PC-9 (cell line): ENCODE data around the gene ANKRD40CL. TPM values are rescaled to one million over a fixed set of nuclear protein-coding genes. Genes with fewer than 3 reads are reported as not detected.

Experiments
- BruUV-seq: library from RNA; stranded (reverse); fragments of 400-500 nt; replicated peaks from 2 replicates; lab custom pipeline; 2021; lab: Mats Ljungman, UMichigan
- CTCF ChIA-PET: fragments of 300-600 bp; sonication (Branson Sonifier 250); formaldehyde crosslinking; loops from one replicate; lab custom pipeline; 2022; ENCODE audit warnings: antibody characterized with exemption; lab: Charles Lee
- POLR2A ChIA-PET: fragments of 300-600 bp; sonication (Branson Sonifier 250); formaldehyde crosslinking; loops from one replicate; lab custom pipeline; 2022; ENCODE audit warnings: antibody characterized with exemption; ENCODE audit not compliant: unreplicated experiment; lab: Charles Lee
- DNase-seq, 2 experiments: peaks; one replicate each; pipeline versions ENCODE4 v3.0.0 to v3.0.0-alpha.2; 2015 to 2022; ENCODE audit warnings: mixed read lengths in 1 of 2
- H2AFZ ChIP-seq: fragments of 200-600 bp; sonication (generic); 2 replicates; pipeline ENCODE4 v1.8.1; 2017; ENCODE audit warnings: antibody characterized with exemption
- H3F3A ChIP-seq: fragments of 200-600 bp; sonication (generic); 2 replicates; pipeline ENCODE4 v1.8.1; 2017; ENCODE audit warnings: antibody characterized with exemption, mild to moderate bottlenecking, low read depth; ENCODE audit not compliant: insufficient read depth
- H3K27ac ChIP-seq: fragments of 200-600 bp; sonication (generic); 2 replicates; pipeline ENCODE4 v1.6.1; 2016; ENCODE audit warnings: mixed run types
- H3K27me3 ChIP-seq: fragments of 200-600 bp; sonication (generic); 2 replicates; pipeline ENCODE4 v1.6.1; 2016; ENCODE audit warnings: low read depth, mixed run types; ENCODE audit not compliant: insufficient read depth
- H3K36me3 ChIP-seq: fragments of 200-600 bp; sonication (generic); 2 replicates; pipeline ENCODE4 v1.6.1; 2016; ENCODE audit warnings: low read depth, mixed run types
- H3K4me1 ChIP-seq: fragments of 200-600 bp; sonication (generic); replicated peaks from 2 replicates; pipeline ENCODE4 v1.6.1; 2016; ENCODE audit warnings: mixed run types; ENCODE audit not compliant: insufficient read depth
- H3K4me2 ChIP-seq: fragments of 200-600 bp; sonication (generic); 2 replicates; pipeline ENCODE4 v1.6.1; 2017; ENCODE audit warnings: mixed run types
- H3K4me3 ChIP-seq: fragments of 200-600 bp; sonication (generic); 2 replicates; pipeline ENCODE4 v1.6.1; 2016; ENCODE audit warnings: mixed run types
- H3K79me2 ChIP-seq: fragments of 200-600 bp; sonication (generic); 2 replicates; pipeline ENCODE4 v1.6.1; 2017; ENCODE audit warnings: low read depth, mixed run types
- H3K9me2 ChIP-seq: fragments of 200-600 bp; sonication (generic); 2 replicates; pipeline ENCODE4 v1.8.1; 2017; ENCODE audit warnings: mild to moderate bottlenecking; ENCODE audit not compliant: insufficient read depth
- H3K9me3 ChIP-seq: fragments of 200-600 bp; sonication (generic); 2 replicates; pipeline ENCODE4 v1.8.1; 2016; ENCODE audit warnings: low read depth; ENCODE audit not compliant: insufficient read depth
- H4K20me1 ChIP-seq: fragments of 200-600 bp; sonication (generic); 2 replicates; pipeline ENCODE4 v1.8.1; 2017; ENCODE audit not compliant: insufficient read depth
- CTCF ChIP-seq: fragments of 200-600 bp; sonication (generic); conservative IDR thresholded peaks from 2 replicates; pipeline ENCODE4 v1.6.1; 2017; ENCODE audit warnings: mixed run types, antibody characterized with exemption, mild to moderate bottlenecking, moderate library complexity
- EZH2 ChIP-seq: fragments of 200-600 bp; sonication (generic); IDR thresholded peaks from 2 replicates; pipeline ENCODE4 v1.8.0; 2017; ENCODE audit warnings: antibody characterized with exemption, low read depth
- intact Hi-C: fragments of 100-400 bp; cut with micrococcal nuclease; formaldehyde crosslinking; loops from one replicate; pipeline ENCODE4 v1.10.0; 2022; ENCODE audit not compliant: unreplicated experiment
- total RNA-seq: library from RNA; stranded (reverse); gene quantifications from 2 replicates; pipeline ENCODE4 v1.2.3, GENCODE V29; 2021

Gene ANKRD40CL
- total RNA-seq, 1 experiment from 2014 or later = not detected

GRCh38 chr17:50793007-50793406, 25.7 kb upstream of the ANKRD40CL start:
- Histone ChIP-seq H3K9me2 (no peaks in the 10 kb centered on the region), H3K4me2 (no peak overlapping the region), H3K4me3 (no peak overlapping the region), H3K27me3 (no peaks in the 10 kb centered on the region), H4K20me1 (no peaks in the 10 kb centered on the region), H3K36me3 (no peaks in the 10 kb centered on the region), H3K27ac (no peak overlapping the region), H3K9me3 (no peaks in the 10 kb centered on the region), H2AFZ (no peak overlapping the region), H3K4me1 (no peaks in the 10 kb centered on the region), H3F3A (no peaks in the 10 kb centered on the region), H3K79me2 (no peaks in the 10 kb centered on the region)
- intact Hi-C loops = no loop called here
- ChIA-PET CTCF (no interaction called here), POLR2A (no interaction called here)
- DNase-seq = no peak
- TF ChIP-seq CTCF (no peak), EZH2 (no peak)
- BruUV-seq = no TSS peak

GRCh38 chr17:50792132-50792531, 24.8 kb upstream of the ANKRD40CL start:
- Histone ChIP-seq H4K20me1 (no peaks in the 10 kb centered on the region), H3K4me2 (no peak overlapping the region), H3K79me2 (no peaks in the 10 kb centered on the region), H3K4me1 (no peaks in the 10 kb centered on the region), H3K27ac (no peak overlapping the region), H3K9me3 (no peaks in the 10 kb centered on the region), H2AFZ (no peak overlapping the region), H3K9me2 (no peaks in the 10 kb centered on the region), H3K27me3 (no peaks in the 10 kb centered on the region), H3K36me3 (no peaks in the 10 kb centered on the region), H3F3A (no peaks in the 10 kb centered on the region), H3K4me3 (no peak overlapping the region)
- TF ChIP-seq EZH2 (no peak), CTCF (no peak)
- no peak for DNase-seq
- POLR2A ChIA-PET = no interaction called here
- intact Hi-C loops = no loop called here
- CTCF ChIA-PET = no interaction called here
- no TSS peak for BruUV-seq

GRCh38 chr17:50790618-50791017, 23.3 kb upstream of the ANKRD40CL start:
- Histone ChIP-seq H3K27ac (no peak overlapping the region), H3K36me3 (no peaks in the 10 kb centered on the region), H2AFZ (no peak overlapping the region), H3K4me1 (no peaks in the 10 kb centered on the region), H3K9me3 (no peaks in the 10 kb centered on the region), H4K20me1 (no peaks in the 10 kb centered on the region), H3F3A (no peaks in the 10 kb centered on the region), H3K4me3 (no peak overlapping the region), H3K79me2 (no peaks in the 10 kb centered on the region), H3K27me3 (no peaks in the 10 kb centered on the region), H3K9me2 (no peaks in the 10 kb centered on the region), H3K4me2 (no peak overlapping the region)
- ChIA-PET CTCF (no interaction called here), POLR2A (no interaction called here)
- no peak for DNase-seq
- TF ChIP-seq CTCF (no peak), EZH2 (no peak)
- no TSS peak for BruUV-seq
- intact Hi-C loops = no loop called here
